NB4 (cell line): Measurements from ENCODE around the gene NPHP3.

Experiments used
- MAX ChIP-seq: IDR thresholded peaks from 2 replicates; pipeline ENCODE4 v1.6.1; 2011; ENCODE audit warnings: low read depth, low read length
- TF ChIP-seq, protein P1 (sequence below): IDR thresholded peaks from one replicate; pipeline ENCODE4 v1.5.1; 2012; ENCODE audit warnings: low read depth, low read length

- TF ChIP-seq, protein P1, sequence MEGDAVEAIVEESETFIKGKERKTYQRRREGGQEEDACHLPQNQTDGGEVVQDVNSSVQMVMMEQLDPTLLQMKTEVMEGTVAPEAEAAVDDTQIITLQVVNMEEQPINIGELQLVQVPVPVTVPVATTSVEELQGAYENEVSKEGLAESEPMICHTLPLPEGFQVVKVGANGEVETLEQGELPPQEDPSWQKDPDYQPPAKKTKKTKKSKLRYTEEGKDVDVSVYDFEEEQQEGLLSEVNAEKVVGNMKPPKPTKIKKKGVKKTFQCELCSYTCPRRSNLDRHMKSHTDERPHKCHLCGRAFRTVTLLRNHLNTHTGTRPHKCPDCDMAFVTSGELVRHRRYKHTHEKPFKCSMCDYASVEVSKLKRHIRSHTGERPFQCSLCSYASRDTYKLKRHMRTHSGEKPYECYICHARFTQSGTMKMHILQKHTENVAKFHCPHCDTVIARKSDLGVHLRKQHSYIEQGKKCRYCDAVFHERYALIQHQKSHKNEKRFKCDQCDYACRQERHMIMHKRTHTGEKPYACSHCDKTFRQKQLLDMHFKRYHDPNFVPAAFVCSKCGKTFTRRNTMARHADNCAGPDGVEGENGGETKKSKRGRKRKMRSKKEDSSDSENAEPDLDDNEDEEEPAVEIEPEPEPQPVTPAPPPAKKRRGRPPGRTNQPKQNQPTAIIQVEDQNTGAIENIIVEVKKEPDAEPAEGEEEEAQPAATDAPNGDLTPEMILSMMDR: peak; percentile 58
- TF ChIP-seq MAX: peak; percentile 49
These were observed 62.7 kb downstream of the NPHP3 start, which contains the start of gene ACAD11 for GRCh38 chr3:132659365-132660051.
